HepG2 (cell line): ENCODE results near the gene ARIH2. TPM values are rescaled to one million over a fixed set of nuclear protein-coding genes. Genes with fewer than 3 reads are reported as not detected.
A peak's percentile ranks its signal among the peaks of the same experiment; 100 is the strongest.

Experiments used
- ARNTL ChIP-seq: sonication (generic); formaldehyde crosslinking; IDR thresholded peaks from 2 replicates; pipeline ENCODE4 v1.4.0; 2020; ENCODE audit warnings: mild to moderate bottlenecking, missing genetic modification reagents
- ATF3 ChIP-seq: sonication (generic); formaldehyde crosslinking; IDR thresholded peaks from 2 replicates; pipeline ENCODE4 v1.4.0; 2020; ENCODE audit warnings: missing genetic modification reagents
- HHEX ChIP-seq: IDR thresholded peaks from 2 replicates; pipeline ENCODE4 v1.6.1; 2016; ENCODE audit warnings: control low read depth
- POLR2A ChIP-seq, 2 experiments: IDR thresholded peaks; 2 replicates each; pipeline ENCODE4 v1.6.1; 2011; ENCODE audit warnings: low read depth in 2 of 2, low read length in 2 of 2, mild to moderate bottlenecking in 1 of 2, moderate library complexity in 1 of 2; ENCODE audit not compliant: insufficient read depth in 1 of 2
- POLR2G ChIP-seq: fragments of 200-400 bp; formaldehyde crosslinking; IDR thresholded peaks from 2 replicates; pipeline ENCODE4 v1.6.1; 2018; ENCODE audit warnings: mild to moderate bottlenecking, low read depth, low read length, moderate library complexity
- SALL1 ChIP-seq: sonication (generic); formaldehyde crosslinking; IDR thresholded peaks from 2 replicates; pipeline ENCODE4 v1.8.0; 2022; ENCODE audit warnings: mild to moderate bottlenecking, missing genetic modification reagents
- TBL1XR1 ChIP-seq: fragments of 150-350 bp; IDR thresholded peaks from 2 replicates; pipeline ENCODE4 v1.6.1; 2014; ENCODE audit warnings: borderline replicate concordance, low read length; ENCODE audit not compliant: partially characterized antibody
- ZBTB20 ChIP-seq: sonication (generic); formaldehyde crosslinking; IDR thresholded peaks from 2 replicates; pipeline ENCODE4 v1.8.1; 2023; ENCODE audit warnings: missing genetic modification reagents, low read depth, mild to moderate bottlenecking, borderline replicate concordance
- ZHX1 ChIP-seq: sonication (generic); formaldehyde crosslinking; IDR thresholded peaks from 2 replicates; pipeline ENCODE4 v1.8.1; 2022; ENCODE audit warnings: low read depth, mild to moderate bottlenecking, missing genetic modification reagents
- ZNF451 ChIP-seq: sonication (generic); formaldehyde crosslinking; IDR thresholded peaks from 2 replicates; pipeline ENCODE4 v1.5.0; 2020; ENCODE audit warnings: mild to moderate bottlenecking, missing genetic modification reagents
- polyA plus RNA-seq, 8 experiments: library from polyadenylated mRNA; depleted of rRNA in 3 of 8; stranded (reverse) in 7 of 8; unstranded in 1 of 8; fragments of >200 nt; fragmentation: Illumina TruSeq in 4 of 8; extraction: Trizol in 4 of 8; gene quantifications; 2 replicates each; pipeline versions ENCODE4 v1.2.1 to v1.2.3, GENCODE V29; 2011 to 2016; ENCODE audit warnings: low read depth in 4 of 8, missing spikeins in 1 of 8, mixed read lengths in 1 of 8; ENCODE audit not compliant: insufficient read depth in 1 of 8
- total RNA-seq, 5 experiments: library from RNA; depleted of rRNA; stranded (reverse); fragments of >200 nt; fragmentation: Illumina TruSeq; extraction: Trizol; gene quantifications; 2 replicates each; pipeline ENCODE4 v1.2.3, GENCODE V29; 2016; ENCODE audit warnings: low read depth in 1 of 5
- TF ChIP-seq, protein P1 (sequence below): sonication (generic); formaldehyde crosslinking; IDR thresholded peaks from 2 replicates; pipeline ENCODE4 v1.5.1; 2020; ENCODE audit warnings: missing genetic modification reagents, mild to moderate bottlenecking, borderline replicate concordance
- TF ChIP-seq, protein P2 (sequence below): sonication (generic); formaldehyde crosslinking; IDR thresholded peaks from 2 replicates; pipeline ENCODE4 v1.4.0; 2020; ENCODE audit warnings: mild to moderate bottlenecking, missing genetic modification reagents
- TF ChIP-seq, protein P3 (sequence below): sonication (generic); formaldehyde crosslinking; IDR thresholded peaks from 2 replicates; pipeline ENCODE4 v1.5.0; 2020; ENCODE audit warnings: mild to moderate bottlenecking, missing genetic modification reagents
- TF ChIP-seq, protein P4 (sequence below): conservative IDR thresholded peaks from 2 replicates; pipeline ENCODE4 v1.6.1; 2018; ENCODE audit warnings: missing genetic modification reagents
- TF ChIP-seq, protein P5 (sequence below): sonication (generic); formaldehyde crosslinking; IDR thresholded peaks from 2 replicates; pipeline ENCODE4 v1.8.1; 2023; ENCODE audit warnings: mild to moderate bottlenecking, inconsistent platforms, moderate library complexity, missing genetic modification reagents, borderline replicate concordance

The ARIH2 gene
- total and polyA plus RNA-seq, 2 of the 13 experiments (the other 11 are each of a cell fraction or from before 2014, with no cell fraction given), result 64.8 to 83.3 TPM

GRCh38 chr3:49007068-49007770 is 88.6 kb downstream of the ARIH2 start, which contains the start of gene WDR6 (continued):
- TF ChIP-seq ATF3 (CRISPR knock-in tag), result no peak; the same call in 1 of the 2 replicates
- TF ChIP-seq TBL1XR1, result no peak
- TF ChIP-seq, protein P1, sequence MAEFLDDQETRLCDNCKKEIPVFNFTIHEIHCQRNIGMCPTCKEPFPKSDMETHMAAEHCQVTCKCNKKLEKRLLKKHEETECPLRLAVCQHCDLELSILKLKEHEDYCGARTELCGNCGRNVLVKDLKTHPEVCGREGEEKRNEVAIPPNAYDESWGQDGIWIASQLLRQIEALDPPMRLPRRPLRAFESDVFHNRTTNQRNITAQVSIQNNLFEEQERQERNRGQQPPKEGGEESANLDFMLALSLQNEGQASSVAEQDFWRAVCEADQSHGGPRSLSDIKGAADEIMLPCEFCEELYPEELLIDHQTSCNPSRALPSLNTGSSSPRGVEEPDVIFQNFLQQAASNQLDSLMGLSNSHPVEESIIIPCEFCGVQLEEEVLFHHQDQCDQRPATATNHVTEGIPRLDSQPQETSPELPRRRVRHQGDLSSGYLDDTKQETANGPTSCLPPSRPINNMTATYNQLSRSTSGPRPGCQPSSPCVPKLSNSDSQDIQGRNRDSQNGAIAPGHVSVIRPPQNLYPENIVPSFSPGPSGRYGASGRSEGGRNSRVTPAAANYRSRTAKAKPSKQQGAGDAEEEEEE (CRISPR knock-in tag), result no peak
- peak; percentile 86; the same call in 1 of the 2 replicates for TF ChIP-seq ZBTB20 (CRISPR knock-in tag)
- TF ChIP-seq, protein P2, sequence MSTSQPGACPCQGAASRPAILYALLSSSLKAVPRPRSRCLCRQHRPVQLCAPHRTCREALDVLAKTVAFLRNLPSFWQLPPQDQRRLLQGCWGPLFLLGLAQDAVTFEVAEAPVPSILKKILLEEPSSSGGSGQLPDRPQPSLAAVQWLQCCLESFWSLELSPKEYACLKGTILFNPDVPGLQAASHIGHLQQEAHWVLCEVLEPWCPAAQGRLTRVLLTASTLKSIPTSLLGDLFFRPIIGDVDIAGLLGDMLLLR (CRISPR knock-in tag), result peak; percentile 49; the same call in 1 of the 2 replicates
- TF ChIP-seq ZHX1, result no peak; the same call in 1 of the 2 replicates
- peak; percentile 69 for TF ChIP-seq ARNTL (CRISPR knock-in tag)
- peak; percentile 97 for TF ChIP-seq POLR2G
- TF ChIP-seq, protein P3, sequence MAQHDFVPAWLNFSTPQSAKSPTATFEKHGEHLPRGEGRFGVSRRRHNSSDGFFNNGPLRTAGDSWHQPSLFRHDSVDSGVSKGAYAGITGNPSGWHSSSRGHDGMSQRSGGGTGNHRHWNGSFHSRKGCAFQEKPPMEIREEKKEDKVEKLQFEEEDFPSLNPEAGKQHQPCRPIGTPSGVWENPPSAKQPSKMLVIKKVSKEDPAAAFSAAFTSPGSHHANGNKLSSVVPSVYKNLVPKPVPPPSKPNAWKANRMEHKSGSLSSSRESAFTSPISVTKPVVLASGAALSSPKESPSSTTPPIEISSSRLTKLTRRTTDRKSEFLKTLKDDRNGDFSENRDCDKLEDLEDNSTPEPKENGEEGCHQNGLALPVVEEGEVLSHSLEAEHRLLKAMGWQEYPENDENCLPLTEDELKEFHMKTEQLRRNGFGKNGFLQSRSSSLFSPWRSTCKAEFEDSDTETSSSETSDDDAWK (CRISPR knock-in tag), result no peak
- TF ChIP-seq POLR2A (IDR thresholded peaks at IDR 0.05; ENCODE audit: insufficient read depth in 1 of 2, low read depth in 2 of 2, low read length in 2 of 2), result peak in 1 of 2 experiments; percentile 90; a peak in 2 of 4 replicates
- TF ChIP-seq HHEX (CRISPR knock-in tag), result no peak
- TF ChIP-seq SALL1 (CRISPR knock-in tag), result peak; percentile 78
- TF ChIP-seq, protein P4, sequence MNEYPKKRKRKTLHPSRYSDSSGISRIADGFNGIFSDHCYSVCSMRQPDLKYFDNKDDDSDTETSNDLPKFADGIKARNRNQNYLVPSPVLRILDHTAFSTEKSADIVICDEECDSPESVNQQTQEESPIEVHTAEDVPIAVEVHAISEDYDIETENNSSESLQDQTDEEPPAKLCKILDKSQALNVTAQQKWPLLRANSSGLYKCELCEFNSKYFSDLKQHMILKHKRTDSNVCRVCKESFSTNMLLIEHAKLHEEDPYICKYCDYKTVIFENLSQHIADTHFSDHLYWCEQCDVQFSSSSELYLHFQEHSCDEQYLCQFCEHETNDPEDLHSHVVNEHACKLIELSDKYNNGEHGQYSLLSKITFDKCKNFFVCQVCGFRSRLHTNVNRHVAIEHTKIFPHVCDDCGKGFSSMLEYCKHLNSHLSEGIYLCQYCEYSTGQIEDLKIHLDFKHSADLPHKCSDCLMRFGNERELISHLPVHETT (CRISPR knock-in tag), result peak; percentile 67; the same call in 1 of the 2 replicates
- TF ChIP-seq, protein P5, sequence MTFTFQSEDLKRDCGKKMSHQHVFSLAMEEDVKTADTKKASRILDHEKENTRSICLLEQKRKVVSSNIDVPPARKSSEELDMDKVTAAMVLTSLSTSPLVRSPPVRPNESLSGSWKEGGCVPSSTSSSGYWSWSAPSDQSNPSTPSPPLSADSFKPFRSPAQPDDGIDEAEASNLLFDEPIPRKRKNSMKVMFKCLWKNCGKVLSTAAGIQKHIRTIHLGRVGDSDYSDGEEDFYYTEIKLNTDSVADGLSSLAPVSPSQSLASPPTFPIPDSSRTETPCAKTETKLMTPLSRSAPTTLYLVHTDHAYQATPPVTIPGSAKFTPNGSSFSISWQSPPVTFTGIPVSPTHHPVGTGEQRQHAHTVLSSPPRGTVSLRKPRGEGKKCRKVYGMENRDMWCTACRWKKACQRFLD (CRISPR knock-in tag), result peak; percentile 48
- TF ChIP-seq ZNF451, result peak; percentile 79; the same call in 1 of the 2 replicates
